HG02884 (cell line): ENCODE results near the gene ATG14.
"Not testable (repeated sequence)": the region's sequence is repeated elsewhere in the genome, so short reads cannot be mapped to it uniquely, and the experiment has no call there.

Experiments used
- ATAC-seq: cut with Tn5 transposase; IDR thresholded peaks from one replicate; pipeline ENCODE4 v1.9.1; 2021; ENCODE audit warnings: mild to moderate bottlenecking, moderate library complexity; ENCODE audit not compliant: unreplicated experiment

The ATG14 gene

DNA sequence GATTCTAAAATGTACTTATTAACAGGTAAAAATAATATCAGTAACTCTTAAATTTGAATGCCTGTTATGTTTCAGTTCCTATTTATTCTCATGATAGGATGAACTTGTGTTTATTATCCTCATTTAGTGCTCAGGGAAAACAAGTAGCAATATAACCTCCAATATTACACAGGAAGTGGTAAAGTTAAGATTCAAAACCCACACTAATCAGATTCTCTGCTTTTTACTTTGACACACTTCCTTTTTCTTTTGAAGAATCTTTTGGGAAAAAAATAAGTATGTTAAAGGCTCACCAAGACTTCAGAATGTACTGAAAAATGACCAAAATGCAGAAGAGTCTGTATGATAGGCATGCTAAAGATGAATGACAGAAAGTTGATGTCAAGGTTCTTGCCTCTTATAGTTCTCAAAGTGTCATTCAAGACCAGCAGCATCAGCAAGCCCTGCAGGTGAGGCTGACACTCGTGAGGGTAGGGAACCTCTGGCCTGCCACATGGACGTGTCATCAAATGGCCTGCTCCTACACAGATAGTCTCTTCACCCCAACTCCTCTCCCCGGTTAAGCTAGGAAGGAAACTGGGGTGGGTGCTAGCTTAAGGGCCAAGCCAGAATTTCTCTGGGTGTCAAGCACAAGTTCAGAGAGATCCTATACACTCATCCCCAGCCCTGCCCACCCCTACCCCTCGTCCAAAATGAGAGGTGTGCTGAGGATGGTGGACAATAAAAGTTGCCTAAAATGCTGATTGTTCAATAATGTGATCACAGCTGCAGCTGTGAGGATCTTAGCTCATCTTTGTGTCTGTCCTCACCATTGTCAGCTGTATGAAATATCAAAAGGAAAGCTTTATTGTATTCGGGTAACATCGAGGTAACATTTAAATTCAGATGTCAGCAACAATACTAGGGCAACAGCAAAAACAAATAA, 22.5 kb upstream of the ATG14 start:
- ATAC-seq = no peak

DNA sequence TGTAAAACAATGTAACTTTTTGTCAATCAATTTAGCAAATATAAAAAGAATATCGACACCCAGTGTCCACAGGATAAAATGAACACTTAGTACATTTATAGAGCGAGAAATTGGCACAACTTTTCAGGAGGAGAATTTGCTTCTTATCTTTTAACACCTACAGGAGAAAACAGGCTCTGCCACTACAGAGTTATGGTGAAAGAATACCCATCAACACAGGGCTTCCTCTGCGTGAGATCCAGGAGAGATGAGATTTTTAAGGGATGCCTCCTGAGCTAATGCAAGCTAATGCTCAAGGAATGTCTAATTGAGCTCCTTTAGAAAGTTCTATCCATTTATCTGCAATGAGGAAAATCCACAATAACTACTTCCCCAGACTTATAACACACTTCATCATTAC, 21.0 kb upstream of the ATG14 start:
- no peak for ATAC-seq

DNA sequence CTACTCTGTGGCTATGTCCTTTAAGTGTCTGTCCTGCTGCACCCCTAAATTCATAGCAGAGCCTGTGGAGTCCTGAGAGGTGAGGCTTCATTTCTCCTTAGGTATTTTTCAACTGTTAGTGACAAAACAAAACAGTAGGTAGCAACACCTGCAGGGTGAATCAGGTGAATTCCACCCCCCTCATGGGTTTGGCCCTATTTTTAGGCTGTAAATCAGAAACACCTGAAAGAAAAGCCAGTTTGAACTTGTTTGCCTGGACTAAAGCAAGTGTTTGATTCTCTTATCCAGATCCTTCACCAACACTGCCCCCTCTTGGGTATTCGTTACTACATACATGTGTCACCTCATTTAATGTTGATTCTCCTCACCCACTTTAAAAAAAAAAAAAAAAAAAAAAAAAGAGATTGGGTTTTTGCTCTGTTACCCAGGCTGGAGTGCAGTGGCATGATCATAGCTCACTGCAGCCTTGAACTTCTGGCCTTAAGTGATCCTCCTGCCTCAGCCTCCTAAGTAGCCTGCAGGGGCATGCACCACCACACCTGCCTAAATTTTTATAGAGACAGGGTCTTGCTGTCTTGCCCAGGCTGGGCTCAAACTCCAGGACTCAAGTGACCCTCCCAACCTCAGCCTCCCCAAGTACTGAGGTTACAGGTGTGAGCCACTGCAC, 18.5 kb upstream of the ATG14 start:
- ATAC-seq = peak; percentile 58

DNA sequence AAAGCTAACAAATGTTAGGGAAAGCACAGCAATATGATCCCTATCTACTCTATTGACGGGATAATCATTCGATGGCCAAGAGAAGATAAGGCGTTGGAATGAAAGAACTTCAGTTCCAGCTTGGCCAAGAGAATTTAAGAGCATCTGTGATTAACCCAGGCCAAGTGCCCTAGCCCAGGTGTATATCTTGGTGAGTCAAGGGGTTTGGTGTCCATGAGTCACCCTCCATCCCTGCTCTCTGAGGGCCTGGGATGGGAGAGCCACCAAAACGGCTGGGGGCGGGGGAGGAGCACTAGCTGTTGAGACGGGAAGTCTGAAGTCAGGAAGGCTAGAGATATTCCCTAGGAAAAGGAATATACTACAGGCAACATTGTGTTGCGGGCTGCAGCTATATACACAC, 15.8 kb upstream of the ATG14 start:
- no peak for ATAC-seq

DNA sequence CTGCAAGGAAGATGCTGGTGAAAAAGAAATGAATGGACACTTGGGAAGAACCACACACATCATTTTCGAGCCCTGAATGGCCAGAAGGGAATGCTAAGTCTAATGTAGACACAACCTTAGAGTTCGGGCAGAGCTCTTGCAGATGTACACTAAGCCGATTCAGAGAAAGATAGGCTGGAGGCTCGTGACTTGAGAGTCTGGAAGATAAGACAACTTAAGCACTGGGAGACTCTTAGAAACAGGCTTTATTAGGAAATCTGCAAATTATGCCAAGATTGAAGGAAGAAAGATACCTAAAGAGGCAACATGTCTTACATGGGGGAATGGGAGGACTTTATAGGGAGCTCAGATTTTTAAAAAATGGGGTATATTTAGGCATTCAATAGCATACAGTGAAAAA, 15.3 kb upstream of the ATG14 start:
- ATAC-seq = no peak

DNA sequence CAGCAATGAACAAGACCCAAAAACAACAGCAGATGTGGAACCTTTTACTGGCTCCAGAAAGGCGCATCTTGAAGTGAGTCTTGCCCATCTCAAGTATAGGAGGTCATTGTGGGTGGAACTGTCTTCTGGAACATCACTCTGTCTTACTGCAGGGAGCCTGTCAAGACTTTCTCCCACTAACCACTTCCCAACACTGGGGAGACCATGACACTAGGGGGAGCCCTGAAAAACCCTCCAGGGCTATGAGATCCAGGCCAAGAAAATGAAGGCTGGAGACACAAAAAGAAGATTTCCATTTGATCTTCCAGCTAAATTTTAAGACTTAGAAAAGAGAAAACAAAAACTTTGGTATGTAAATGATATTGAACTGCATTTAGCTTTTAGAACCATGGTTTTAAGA, 13.5 kb upstream of the ATG14 start:
- ATAC-seq = no peak

DNA sequence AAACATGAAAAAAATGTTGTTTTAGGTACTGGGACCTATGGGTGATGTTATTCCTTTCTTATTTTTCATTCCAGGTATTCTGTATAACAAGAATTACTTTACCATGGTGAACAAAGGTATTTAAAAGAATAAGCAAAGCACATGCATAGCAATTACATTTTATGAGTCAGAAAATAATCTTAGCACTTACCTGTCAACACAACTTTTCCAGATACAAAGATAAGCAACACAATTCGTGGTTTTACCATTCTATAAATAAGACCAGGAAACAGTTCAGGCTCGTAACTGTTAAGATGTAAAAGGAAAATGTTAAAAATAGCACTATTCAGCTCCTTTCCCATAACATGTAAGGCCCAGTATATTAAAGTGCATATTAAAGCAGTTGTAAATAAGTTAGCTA, 12.3 kb upstream of the ATG14 start:
- ATAC-seq = no peak

DNA sequence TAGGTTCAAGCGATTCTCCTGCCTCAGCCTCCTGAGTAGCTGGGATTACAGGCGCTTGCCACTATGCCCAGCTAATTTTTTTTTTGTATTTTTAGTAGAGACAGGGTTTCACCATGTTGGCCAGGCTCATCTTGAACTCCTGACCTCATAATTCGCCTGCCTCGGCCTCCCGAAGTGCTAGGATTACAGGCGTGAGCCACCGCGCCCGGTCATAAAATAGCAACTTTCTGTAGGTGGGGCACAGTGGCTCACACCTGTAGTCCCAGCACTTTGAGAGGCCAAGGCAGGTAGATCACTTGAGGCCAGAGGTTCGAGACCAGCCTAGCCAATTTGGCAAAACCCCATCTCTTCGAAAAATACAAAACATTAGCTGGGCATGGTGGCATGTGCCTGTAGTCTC, 10.7 kb upstream of the ATG14 start:
- not testable (repeated sequence) for ATAC-seq

DNA sequence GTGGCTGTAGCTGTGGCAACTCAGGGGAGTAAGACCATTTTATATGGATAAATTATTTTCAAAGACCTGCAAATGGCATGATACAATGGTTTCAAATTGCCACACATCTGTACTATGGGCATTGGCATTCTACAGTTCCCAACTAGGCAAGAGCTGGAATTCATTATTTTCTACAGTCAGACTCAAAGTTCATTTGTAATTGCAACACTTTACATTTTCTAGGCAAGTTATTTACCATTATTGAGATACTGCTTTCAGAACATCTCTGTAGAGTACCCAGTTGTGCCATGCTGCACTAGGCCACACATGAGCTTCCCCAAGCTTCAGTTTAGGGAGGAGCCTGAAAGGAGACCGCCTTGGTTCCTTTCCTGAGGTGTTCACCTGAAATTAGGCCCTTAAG, 8.0 kb upstream of the ATG14 start:
- no peak for ATAC-seq

DNA sequence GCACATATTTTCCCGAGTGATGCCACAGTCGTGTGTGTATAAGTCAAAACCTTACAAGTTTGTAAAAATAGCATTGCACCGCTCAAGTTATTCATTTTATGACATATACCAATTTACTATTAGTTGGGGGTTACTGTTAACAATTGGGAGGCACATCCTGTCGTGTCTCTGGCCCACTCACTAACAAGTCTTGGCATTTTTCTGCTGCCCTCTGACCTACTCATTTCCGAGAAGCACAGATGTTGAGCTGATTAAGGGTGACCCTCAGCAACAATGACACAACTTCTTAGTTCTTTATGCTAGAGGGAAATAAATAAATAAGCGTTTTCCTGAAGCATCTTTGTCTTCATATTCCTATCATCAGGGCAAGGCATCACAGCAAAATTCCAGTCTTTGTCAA, 6.8 kb upstream of the ATG14 start:
- ATAC-seq = no peak

DNA sequence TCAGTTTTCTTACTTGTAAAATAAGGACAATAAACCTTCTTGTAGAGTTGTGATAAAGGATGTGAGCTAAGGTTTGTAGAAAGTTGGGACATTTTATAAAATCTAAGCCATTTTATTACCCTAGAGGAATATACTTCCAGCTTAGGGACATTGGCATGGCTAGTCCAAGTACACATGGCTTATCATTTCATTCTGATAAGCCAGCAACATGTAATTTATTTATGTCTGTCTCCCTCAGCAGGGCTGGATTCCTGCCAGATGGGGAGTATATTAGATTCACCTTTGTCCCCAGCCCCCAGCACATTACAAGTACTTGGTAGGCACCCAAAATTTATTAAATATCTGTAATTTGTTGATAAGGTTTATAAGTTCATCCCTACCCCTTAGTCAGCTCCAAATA, 6.3 kb upstream of the ATG14 start:
- ATAC-seq = no peak

DNA sequence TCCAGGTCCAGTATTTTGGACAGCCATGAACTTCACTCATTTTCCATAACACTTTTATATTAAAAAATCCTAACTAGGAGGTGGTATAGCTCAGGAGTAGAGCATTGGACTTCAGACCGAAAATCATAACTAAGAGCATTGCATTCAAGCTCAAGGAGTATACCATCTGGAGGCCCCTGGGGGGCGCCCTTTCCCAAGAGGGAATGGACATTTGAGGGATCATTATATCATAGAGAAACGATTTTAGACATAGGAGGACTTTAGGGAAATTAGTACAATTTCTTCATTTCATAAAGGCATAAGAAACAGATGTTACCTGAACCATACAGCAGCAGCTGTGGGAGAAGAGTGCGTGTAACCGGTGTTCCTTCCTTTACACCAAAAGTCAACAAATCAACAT, 5.2 kb upstream of the ATG14 start:
- no peak for ATAC-seq

DNA sequence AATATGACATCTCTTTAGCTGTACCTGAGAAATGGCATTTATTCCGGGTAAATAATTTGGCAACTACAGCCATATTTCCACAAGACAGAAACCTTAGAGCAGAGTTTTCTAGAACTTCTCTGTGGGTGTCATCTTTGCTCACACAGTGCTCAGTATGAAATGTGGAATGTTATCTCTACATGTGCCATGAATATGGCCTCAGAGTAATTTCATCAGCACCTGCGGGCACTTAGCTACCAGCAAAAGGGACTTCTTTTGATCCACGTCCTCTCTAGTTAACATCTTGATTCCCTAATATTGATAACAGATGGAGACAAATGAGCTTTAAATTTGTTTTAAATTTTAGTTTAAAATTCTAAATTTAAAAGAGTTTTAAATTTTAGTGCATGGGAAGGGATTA, 2.9 kb upstream of the ATG14 start:
- ATAC-seq = no peak

DNA sequence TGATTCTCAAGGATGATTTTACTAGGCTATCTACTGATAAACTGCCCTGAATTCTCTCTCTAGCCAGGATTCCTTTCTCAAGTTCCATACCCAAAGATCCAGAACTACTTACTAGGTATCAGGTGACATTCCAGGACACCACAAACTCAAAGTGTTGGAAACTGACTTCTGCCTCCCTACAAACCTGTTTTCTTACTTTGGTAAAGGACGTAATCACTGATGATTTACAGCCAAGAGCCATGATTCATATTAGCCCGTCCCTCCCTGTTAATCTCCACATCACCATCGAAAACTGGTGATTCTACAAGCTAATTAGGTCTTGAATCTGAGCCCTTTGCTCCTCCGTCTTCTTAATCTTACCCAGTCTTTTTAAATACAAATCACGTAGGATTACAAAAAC, 1.0 kb upstream of the ATG14 start:
- ATAC-seq = no peak

DNA sequence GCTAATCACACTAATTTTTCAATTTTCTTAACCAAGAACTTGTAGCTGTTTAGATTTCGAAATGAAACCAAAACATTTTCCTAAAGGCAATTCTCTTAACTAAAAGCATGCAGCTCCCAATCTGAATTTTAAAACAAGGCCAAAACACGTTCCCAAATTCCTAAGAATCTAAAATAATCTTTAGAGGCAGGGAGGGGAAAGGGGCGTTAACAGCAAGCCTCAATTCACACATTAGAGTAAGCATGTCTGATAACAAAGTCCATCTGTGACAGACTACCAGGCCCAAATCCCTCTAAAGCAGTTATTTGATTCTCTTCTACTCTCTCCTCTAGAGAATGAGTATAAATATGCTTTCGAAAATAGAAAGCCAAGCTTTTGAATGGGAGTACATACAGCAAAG, 754 bp downstream of the ATG14 start:
- ATAC-seq = no peak

DNA sequence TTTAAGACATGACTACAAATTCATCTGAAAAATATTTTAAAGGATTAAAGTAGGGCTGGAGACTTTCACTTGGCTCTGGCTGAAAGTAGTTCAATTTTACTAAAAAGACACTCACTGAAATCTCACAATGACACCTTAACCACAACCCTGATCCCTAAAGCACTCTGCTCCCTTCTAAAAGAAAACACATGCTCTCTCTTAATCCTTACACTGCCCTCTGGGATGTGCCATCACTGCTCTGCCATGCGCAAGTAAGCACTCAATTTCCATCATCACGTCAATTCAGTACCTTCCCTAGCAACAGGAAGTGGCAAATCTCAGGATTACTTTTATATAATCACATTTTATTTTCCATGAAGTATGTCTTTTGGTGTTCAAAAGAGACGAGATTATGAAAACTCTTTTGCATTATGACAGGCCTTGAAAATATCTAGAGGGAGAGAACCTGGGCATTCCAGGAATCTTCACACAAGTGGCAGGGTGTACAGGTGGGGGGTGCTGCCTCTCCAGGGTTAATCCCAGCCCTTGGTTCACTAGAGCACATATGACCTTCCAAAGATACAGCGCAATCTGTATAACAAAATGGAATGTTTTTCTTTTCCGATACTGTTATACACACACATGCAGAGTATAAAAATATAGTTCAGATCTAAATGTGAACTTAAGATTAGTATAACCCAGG, 7.3 kb downstream of the ATG14 start:
- ATAC-seq = no peak

DNA sequence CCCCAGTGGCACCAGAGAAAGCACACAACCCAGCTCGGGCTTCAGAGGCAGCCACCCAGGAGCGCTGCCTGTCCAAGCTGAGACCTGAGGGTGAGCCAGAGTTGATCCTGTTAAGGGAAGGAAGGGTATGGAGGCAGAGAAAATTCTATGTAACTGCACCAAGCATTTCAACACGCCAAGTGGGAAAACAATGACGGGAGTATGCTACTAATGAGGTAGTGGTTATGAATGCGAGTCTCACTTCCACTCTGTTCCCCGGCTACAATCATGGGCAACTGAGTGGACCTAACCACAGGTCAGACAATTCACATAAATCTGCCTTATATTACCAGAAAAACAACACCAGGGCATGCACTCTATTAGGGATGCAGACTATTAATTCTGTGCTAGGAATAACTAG, 9.9 kb downstream of the ATG14 start:
- ATAC-seq = no peak

DNA sequence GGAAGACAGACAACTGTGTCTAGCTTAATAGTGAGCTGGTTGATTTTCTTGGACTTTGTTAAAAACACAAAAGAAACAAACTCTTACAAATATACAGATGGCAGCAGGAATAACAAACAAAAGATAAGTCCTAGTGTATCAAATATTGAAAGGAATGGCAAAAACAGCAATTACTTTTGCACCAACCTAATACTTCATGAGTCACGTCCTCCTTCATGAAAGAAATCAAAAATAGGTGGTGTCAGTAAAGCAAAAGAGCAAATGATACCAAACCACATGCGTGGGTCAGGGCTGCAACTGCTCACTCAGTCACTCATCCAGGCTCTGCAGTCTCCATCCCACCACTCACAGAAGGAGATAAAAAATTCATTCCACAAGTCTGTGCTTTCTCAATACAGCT, 11.8 kb downstream of the ATG14 start:
- no peak for ATAC-seq

DNA sequence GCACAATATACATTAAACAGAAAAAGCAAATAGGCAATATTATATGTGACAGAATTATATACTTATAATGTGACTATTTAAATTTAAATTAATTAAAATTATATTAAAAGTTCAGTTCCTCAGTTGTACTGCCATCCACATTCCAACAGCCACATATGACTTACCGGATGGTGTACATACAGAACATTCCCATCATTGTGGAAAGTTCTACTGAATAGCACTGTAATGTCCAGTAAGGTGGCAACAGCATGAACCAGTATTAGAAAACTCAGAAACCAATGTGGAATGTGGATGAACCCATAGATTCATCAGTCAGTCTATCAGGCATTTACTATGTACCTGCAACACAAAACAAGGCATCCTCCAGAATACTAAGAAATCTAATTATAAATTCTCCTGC, 12.4 kb downstream of the ATG14 start:
- no peak for ATAC-seq

DNA sequence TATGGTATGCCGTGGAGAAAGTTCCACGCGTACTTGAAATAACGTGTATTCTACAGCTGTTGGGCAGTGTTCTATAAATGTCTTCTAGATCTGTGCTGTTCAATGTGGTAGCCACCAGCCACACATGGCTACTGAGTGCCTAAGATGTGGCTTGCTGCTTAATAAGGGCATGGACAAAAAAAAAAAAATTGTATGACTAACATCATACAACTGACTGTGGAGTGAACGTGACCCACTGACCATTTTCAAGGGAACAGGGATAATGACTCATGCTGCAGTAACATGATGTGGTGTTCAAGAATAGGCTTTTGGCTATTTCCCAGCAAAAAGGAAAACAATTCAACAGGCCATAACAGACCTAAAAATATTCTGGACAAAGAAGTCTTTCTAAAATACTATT, 13.0 kb downstream of the ATG14 start:
- ATAC-seq = no peak

DNA sequence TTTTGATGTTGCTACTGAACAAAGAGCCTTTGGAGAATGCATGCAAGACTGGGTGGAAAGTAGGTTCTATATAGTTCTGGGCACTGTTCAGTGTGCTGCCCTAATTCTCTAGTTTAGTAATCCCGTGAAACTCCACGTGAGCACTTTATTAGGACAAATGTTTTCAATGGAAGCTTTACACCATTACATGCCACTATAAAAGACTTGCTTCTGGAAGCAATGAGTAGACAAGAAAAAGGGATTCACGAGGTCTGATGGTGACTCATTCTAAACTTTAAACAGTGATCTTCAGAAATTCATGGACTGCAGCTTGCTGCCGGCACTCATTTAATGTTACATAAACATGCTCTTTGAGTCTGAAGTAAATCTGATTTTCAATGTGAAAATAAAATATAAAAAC, 22.3 kb downstream of the ATG14 start:
- no peak for ATAC-seq

DNA sequence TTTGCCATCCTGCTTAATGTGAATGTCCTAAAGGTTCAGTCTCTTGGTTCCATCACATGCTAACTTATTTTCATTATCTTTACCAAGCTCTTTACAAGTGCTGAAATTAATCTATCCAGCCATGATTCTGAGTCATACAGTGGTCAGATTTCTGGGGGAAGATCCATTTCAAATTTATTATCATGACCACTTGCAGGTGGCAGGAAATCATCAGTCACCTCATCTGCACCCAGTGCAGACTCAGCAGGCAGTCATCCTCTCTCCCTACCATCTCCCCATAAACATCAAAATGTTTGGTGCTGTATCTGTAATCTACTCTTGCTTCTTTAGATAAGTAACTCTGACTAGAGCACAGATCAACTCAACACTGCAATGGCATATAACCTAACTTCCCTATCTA, 23.5 kb downstream of the ATG14 start:
- no peak for ATAC-seq
